Measurements from ENCODE around the gene ARRB1.
A peak's percentile ranks its signal among the peaks of the same experiment; 100 is the strongest.

Gene ARRB1

GRCh38 chr11:75350743-75351540, 519 bp downstream of the ARRB1 start:
- H3K4me3 ChIP-seq (ENCODE audit: low read depth, low read length): peak overlapping the region; percentile 87
- peak; percentile 70; the same call in 1 of the 2 replicates for TF ChIP-seq MYC (IDR thresholded peaks at IDR 0.05; ENCODE audit: low read depth, low read length)
- TF ChIP-seq CTCF (IDR thresholded peaks at IDR 0.05; ENCODE audit: low read depth, low read length): peak; percentile 55
- TF ChIP-seq MAX (IDR thresholded peaks at IDR 0.05; ENCODE audit: low read depth, low read length): peak; percentile 73
- TF ChIP-seq POLR2A (IDR thresholded peaks at IDR 0.05; ENCODE audit: extremely low read depth, insufficient read length): no peak
- peak; percentile 80 for DNase-seq (ENCODE audit: low read depth)

GRCh38 chr11:75350122-75350742, 1.2 kb downstream of the ARRB1 start:
- TF ChIP-seq CTCF (IDR thresholded peaks at IDR 0.05; ENCODE audit: low read depth, low read length) (no peak), MAX (IDR thresholded peaks at IDR 0.05; ENCODE audit: low read depth, low read length) (no peak), POLR2A (IDR thresholded peaks at IDR 0.05; ENCODE audit: extremely low read depth, insufficient read length) (no peak), MYC (IDR thresholded peaks at IDR 0.05; ENCODE audit: low read depth, low read length) (no peak)
- no peak for DNase-seq (ENCODE audit: low read depth)
- peak overlapping the region; percentile 87 for H3K4me3 ChIP-seq (ENCODE audit: low read depth, low read length)

GRCh38 chr11:75349521-75350116, 1.8 kb downstream of the ARRB1 start:
- TF ChIP-seq CTCF (IDR thresholded peaks at IDR 0.05; ENCODE audit: low read depth, low read length) (no peak), MAX (IDR thresholded peaks at IDR 0.05; ENCODE audit: low read depth, low read length) (peak; percentile 74), MYC (IDR thresholded peaks at IDR 0.05; ENCODE audit: low read depth, low read length) (no peak)
- no peak for DNase-seq (ENCODE audit: low read depth)
- peak overlapping the region; percentile 87 for H3K4me3 ChIP-seq (ENCODE audit: low read depth, low read length)

- DNase-seq (ENCODE audit: low read depth): no peak
- no peak for TF ChIP-seq MYC (IDR thresholded peaks at IDR 0.05; ENCODE audit: low read depth, low read length)
- TF ChIP-seq CTCF (IDR thresholded peaks at IDR 0.05; ENCODE audit: low read depth, low read length): no peak
- TF ChIP-seq POLR2A (IDR thresholded peaks at IDR 0.05; ENCODE audit: extremely low read depth, insufficient read length): no peak
- TF ChIP-seq MAX (IDR thresholded peaks at IDR 0.05; ENCODE audit: low read depth, low read length): no peak
- H3K4me3 ChIP-seq (ENCODE audit: low read depth, low read length): no peak overlapping the region
Observed at GRCh38 chr11:75347781-75348566, 3.5 kb downstream of the ARRB1 start.

- H3K4me3 ChIP-seq (ENCODE audit: low read depth, low read length): no peak overlapping the region
- no peak for DNase-seq (ENCODE audit: low read depth)
- no peak for TF ChIP-seq MYC (IDR thresholded peaks at IDR 0.05; ENCODE audit: low read depth, low read length)
- no peak for TF ChIP-seq POLR2A (IDR thresholded peaks at IDR 0.05; ENCODE audit: extremely low read depth, insufficient read length)
- no peak for TF ChIP-seq MAX (IDR thresholded peaks at IDR 0.05; ENCODE audit: low read depth, low read length)
- no peak for TF ChIP-seq CTCF (IDR thresholded peaks at IDR 0.05; ENCODE audit: low read depth, low read length)
Observed at GRCh38 chr11:75346912-75347647, 4.4 kb downstream of the ARRB1 start.
